Esophagus squamous epithelium (tissue), 4 donors: Measurements from ENCODE around the gene B4GALT4.
"Not testable (repeated sequence)": the region's sequence is repeated elsewhere in the genome, so short reads cannot be mapped to it uniquely, and the experiment has no call there.

Experiments
- POLR2A ChIP-seq, 4 donors: fragments of 450-650 bp; IDR thresholded peaks; one replicate each; pipeline ENCODE4 v1.6.1; 2017; ENCODE audit warnings: antibody characterized with exemption in 4 of 4, mild to moderate bottlenecking in 4 of 4, moderate library complexity in 3 of 4
- TF ChIP-seq, protein P1 (sequence below), 6 experiments: fragments of 450-650 bp in 4 of 6; fragments of 200-600 bp in 2 of 6; sonication (generic) in 2 of 6; IDR thresholded peaks; one replicate each; pipeline ENCODE4 v1.5.1; 2016 to 2019; ENCODE audit warnings: antibody characterized with exemption in 6 of 6, mild to moderate bottlenecking in 4 of 6, moderate library complexity in 4 of 6

DNA sequence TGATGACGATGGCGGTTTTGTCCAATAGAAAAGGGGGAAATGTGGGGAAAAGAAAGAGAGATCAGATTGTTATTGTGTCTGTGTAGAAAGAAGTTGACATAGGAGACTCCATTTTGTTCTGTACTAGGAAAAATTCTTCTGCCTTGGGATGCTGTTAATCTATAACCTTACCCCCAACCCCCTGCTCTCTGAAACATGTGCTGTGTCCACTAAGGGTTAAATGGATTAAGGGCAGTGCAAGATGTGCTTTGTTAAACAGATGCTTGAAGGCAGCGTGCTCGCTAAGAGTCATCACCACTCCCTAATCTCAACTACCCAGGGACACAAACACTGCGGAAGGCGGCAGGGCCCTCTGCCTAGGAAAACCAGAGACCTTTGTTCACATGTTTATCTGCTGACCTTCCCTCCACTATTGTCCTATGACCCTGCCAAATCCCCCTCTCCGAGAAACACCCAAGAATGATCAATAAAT, 2.4 kb upstream of the B4GALT4 start:
- TF ChIP-seq POLR2A (IDR thresholded peaks at IDR 0.05): not testable (repeated sequence)
- TF ChIP-seq, protein P1, sequence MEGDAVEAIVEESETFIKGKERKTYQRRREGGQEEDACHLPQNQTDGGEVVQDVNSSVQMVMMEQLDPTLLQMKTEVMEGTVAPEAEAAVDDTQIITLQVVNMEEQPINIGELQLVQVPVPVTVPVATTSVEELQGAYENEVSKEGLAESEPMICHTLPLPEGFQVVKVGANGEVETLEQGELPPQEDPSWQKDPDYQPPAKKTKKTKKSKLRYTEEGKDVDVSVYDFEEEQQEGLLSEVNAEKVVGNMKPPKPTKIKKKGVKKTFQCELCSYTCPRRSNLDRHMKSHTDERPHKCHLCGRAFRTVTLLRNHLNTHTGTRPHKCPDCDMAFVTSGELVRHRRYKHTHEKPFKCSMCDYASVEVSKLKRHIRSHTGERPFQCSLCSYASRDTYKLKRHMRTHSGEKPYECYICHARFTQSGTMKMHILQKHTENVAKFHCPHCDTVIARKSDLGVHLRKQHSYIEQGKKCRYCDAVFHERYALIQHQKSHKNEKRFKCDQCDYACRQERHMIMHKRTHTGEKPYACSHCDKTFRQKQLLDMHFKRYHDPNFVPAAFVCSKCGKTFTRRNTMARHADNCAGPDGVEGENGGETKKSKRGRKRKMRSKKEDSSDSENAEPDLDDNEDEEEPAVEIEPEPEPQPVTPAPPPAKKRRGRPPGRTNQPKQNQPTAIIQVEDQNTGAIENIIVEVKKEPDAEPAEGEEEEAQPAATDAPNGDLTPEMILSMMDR (IDR thresholded peaks at IDR 0.05): not testable (repeated sequence)
